ENCODE data around the gene CLCA2.

The CLCA2 gene, protein sequence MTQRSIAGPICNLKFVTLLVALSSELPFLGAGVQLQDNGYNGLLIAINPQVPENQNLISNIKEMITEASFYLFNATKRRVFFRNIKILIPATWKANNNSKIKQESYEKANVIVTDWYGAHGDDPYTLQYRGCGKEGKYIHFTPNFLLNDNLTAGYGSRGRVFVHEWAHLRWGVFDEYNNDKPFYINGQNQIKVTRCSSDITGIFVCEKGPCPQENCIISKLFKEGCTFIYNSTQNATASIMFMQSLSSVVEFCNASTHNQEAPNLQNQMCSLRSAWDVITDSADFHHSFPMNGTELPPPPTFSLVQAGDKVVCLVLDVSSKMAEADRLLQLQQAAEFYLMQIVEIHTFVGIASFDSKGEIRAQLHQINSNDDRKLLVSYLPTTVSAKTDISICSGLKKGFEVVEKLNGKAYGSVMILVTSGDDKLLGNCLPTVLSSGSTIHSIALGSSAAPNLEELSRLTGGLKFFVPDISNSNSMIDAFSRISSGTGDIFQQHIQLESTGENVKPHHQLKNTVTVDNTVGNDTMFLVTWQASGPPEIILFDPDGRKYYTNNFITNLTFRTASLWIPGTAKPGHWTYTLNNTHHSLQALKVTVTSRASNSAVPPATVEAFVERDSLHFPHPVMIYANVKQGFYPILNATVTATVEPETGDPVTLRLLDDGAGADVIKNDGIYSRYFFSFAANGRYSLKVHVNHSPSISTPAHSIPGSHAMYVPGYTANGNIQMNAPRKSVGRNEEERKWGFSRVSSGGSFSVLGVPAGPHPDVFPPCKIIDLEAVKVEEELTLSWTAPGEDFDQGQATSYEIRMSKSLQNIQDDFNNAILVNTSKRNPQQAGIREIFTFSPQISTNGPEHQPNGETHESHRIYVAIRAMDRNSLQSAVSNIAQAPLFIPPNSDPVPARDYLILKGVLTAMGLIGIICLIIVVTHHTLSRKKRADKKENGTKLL

DNA sequence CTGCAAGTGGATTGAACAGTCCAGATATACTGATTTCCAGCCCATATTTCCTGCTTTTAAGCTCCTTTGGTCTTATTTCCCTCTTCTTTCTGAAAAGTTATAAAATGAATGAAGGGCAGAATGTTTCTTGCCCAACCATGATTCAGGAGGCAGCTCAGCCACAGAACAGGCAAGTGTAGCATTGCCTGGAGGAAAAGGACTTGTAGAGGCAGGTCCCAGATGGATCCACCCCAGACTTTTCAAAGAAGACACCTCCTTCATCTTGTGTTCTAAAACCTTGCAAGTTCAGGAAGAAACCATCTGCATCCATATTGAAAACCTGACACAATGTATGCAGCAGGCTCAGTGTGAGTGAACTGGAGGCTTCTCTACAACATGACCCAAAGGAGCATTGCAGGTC is at the start of gene CLCA2:
Gene CLCA2 (plus strand): TSS at position 299 of the 400 bp plus-strand sequence. CDS start 77 bp downstream, at position 376.
- no peak for DNase-seq

DNA sequence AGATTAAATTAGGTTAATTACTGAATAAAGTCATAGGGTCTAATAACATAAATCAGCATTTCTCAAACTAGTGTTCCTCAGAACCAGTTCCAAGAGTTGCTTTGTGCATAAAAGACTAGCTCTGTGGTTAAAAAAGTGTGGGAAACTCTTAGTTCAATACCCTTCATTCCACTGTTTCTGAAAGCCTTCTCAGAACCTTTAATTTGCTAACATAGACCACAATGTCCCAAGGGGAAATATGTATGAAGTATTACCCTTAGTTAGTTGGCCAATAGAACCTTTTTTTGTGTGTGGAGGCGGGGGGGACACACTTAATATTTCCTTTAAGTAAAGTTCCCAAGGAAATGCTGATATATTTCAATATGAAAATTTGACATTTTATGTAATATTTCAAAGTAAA is 48.3 kb upstream of the CLCA2 start:
- DNase-seq, result no peak

DNA sequence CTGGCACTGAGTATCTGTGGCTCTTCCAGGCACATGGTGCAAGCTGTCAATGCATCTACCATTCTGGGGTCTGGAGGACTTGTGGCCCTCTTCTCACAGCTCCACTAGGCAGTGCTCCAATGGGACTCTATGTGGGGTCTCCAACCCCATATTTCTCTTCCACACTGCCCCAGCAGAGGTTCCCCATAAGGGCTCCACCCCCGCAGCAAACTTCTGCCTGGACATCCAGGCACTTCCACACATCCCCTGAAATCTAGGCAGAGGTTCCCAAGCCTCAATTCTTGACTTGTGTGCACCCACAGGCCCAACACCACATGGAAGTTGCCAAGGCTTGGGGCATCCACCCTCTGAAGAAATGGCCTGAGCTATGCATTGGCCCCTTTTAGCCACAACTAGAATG is 46.6 kb upstream of the CLCA2 start:
- no peak for DNase-seq

DNA sequence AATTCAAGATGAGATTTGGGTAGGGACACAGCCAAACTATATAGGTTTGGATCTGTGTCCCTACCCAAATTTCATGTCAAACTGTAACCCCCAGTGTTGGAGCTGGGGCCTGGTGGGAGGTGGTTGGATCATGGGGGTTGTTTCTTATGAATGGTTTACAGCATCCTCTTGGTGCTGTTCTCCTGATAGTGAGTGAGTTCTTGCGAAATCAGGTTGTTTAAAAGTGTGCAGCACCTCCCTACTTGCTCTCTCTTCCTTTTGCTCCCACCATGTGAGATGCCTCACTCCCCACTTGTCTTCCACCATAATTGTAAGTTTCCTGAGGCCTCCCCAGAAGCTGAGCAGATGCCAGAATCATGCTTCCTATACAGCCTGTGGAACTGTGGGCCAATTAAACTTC is 45.2 kb upstream of the CLCA2 start:
- no peak for DNase-seq

DNA sequence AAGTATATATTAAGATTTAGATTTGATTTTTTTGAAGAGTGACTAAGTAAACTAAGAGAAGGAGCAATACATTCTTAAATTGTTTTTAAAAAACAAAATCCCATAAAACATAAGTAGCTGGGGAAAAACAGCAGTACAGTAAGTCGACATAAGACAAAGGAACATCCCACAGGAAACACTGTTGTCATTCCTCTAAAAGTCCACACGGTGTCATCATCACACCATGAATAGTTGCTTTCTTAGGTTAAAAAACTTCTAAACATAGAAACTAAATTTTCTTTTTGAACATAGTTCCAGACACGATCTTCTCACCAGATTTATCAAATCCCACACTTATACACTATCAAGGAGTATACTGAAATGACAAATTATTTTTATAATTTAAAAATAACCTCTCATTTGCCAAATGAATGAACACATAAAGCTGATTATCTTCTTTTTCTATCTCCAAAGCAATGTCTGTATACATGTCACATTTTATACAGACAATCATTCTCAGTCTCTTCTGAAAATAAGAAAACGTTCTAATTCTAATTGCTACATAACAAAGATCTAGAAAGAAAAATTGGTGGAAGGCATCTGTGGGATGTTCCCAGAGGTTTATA is 43.6 kb upstream of the CLCA2 start:
- no peak for DNase-seq

DNA sequence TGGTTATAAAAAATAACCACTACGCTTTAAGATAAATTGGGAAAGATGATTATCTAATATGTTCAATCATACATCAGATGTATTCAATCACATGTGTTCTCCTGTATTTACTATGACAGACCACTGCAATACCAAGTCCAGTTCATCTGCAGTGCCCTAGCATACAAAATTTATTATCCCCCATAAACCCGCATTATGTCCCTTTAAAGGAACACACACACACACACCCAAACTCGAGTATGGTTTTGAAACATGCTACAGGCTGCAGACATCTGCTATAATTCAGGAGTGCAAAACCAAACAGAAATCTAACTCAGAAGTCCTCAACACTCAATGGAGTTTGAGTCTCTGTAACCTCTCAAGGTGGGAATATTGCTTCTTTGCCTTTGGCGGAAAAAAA is 42.7 kb upstream of the CLCA2 start:
- DNase-seq, result no peak

DNA sequence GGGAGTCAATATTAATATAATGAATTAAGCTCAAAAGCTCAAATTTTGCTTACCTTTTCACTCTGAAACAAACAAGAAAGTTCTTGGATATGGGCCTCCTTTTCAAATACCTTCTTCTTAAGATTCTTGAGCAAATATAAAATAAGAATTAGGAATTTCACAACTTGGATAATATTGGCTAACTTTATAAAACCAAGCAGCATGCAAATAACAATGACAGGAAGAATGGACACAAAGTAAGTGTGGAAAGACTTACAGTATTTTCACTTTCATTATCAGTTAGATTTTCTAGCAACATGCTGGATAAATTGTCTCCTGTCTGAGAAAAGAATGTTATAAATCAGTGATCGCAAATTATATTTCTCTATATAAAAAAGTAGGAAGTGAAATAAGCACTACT is 41.1 kb upstream of the CLCA2 start:
- DNase-seq, result no peak

DNA sequence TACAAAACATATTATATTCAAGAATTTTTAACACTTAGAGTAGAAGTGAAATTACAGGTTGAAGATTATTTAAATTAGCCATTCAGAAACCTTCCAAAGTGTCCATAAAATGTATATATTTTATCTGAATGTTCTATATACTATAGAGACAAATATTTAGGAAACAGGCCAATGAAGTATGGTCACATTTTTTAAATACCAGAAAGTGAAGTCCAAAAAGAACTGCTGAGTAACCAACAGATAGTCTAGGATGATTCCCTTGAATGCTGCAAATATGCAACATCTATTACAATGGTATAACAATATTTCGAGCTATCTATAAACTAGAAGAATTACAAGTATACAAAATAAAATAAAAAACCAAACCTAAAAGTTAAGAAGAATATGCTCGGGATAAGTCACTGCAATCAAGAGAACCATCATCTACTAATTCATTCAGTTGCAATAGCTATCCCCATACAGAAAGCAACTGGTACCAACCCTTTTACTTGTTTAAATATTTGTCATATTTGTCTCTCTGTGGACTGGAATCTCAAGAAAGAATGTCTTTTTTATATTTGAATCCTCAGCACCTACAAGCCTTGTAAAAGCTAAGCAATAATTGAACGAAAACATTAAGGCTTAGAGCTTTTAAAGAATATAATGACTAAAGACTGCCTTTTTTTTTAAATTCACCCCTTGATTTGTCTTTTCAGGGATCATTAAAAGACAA is 35.9 kb upstream of the CLCA2 start:
- DNase-seq, result no peak

DNA sequence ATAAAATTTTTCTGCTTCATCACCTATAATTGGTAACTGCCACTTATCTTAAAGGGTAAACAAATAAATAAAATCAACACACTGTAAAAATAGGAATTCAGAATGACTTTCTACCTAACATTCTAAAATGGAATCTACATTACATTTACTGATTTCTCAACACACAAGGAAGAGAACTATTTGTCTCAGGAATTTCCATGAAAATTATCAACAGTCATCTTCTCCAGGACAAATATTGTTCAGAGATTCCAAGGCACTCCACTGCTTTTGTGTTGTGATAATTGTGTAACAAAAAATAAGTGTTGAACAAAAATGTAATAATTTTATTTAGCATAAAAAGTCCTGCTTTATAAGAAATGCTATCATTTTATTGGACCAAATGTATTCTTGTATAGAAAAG is 35.2 kb upstream of the CLCA2 start:
- DNase-seq, result no peak

DNA sequence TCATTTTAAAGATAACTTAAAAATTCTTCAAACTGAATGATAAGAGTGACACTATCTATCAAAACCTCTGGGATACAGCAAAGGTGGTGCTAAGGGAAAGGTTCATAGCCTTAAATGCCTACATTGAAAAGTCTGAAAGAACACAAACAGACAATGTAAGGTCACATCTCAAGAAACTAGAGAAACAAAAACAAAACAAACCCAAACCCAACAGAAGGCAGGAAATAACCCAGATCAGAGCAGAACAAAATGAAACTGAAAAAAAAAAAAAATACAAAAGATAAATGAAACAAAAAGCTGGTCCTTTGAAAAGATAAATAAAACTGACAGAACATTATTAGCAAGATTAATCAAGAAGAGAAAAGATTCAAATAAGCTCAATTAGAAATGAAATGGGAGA is 34.7 kb upstream of the CLCA2 start:
- no peak for DNase-seq

DNA sequence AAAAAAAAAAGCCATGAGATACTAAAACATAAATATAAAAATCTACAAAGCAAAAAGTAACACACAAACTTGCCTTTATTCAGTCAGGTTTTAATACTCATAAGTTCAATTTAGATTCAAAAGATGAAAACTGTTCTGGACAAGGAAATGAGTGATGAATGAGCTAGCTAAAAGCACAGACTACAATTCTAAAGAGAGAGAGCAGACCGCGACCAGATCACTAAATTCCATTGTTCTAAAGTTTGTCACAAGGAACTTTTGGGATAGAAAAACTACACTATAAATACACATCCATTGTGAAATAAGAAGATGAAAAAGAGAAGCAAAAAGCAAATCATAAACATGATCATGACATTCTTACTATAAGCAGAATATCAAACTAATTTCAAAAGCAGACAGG is 29.6 kb upstream of the CLCA2 start:
- DNase-seq, result no peak

DNA sequence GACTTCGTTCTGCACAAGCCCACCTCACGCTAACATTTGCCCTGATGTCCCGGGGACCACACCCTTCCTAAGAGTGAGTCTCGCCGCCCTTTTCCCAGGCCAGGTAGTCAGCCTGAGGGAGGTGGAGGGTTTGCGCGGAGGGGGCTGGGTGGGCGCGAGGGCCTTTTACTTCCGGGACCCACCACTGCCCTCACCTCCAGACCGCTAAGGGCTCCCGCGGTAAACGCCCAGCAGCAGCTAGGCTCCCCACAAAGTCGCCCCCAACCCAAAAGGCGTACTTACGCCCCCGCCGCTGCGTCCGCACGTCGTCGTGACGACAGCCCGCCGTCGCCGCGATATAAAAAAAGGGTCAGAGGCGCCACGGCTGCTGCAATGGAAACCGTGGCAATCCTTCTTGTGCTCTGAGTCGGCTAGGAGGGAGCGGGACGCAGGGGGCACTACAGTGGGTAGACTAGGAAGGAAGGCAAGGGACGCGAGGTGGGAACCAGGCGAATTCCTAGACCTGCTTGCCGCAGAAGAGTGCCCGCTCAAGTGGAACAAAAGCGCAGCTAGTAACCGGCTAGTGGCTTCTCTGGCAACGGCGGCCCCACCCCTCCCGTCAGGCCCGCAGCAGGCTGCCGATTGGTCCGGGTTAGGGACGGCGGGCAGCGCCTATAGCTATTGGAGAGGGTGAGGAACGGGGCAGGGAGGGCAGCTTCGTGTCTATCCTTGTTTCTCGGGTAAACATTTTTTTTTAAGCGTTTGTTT is 28.0 kb upstream of the CLCA2 start, which contains the start of gene ODF2L:
Gene ODF2L (minus strand): TSS at position 573 of the 747 bp plus-strand sequence. CDS start 9,296 bp downstream, outside the sequence.
- DNase-seq, result peak; percentile 83 to 85

DNA sequence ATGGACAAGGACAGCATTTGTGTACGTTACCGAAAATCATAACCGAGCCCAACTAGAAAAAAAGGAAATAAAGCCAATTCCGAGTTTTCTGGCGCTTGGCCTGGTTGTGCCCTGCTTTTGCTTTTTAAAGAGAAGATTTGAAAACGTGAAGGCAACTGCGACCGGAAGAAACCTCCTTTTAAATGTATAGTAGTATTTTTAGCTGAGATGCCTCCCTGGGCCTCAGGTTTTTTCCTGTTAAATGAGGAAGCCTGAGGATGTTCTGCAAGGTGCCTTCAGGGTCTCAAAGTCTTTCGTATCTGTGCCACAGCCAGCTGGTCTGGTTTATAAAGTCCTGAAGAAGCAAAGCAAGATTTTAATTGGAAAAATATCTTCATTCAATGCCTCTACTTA is 27.5 kb upstream of the CLCA2 start:
- no peak for DNase-seq

DNA sequence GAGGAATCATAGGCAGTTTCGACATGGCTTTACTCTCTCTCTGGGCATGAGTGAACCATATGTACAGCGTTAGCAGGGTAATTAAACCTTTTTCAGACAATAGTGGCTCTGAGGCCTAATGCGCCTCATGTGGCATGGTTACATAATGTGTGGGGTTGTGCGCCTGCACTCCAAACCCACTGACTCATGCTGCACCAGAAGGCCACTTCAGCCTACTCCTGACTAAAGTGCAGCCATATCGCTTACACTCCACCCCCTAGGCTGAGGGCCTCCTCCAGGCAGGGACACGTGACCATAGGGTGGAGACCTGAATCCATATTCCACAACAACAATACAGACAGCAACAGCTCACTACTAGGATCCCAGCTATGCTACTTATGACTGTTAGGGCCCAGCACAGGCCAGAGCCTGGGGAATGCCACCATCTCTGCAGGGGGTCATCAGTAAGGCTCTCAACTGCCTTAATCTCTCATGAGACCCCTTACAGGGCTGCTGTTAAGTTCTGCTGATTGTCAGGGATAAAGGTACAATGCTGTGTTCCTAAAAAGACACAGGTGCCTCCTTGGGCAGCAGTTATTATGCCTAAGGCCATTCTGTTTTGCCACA is 14.5 kb upstream of the CLCA2 start:
- no peak for DNase-seq

DNA sequence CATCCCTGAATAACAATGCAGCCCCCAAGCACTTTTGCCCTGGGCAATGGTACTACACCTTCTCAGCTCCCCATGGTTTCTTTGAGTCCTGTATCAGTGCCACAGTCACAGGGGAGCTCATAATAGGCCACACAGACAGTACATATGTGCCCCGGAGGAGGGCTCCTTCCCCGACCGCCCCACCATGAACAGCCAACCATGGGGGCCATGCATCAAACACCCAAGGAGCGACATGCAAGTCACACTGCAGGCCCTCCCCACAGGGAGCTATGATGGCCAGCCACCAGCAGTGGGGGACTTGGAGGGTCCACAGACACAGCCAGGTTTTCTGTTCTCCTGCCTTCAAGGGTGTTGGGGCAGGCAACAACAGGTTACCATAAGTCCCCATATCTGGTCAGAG is 13.1 kb upstream of the CLCA2 start:
- DNase-seq, result no peak

DNA sequence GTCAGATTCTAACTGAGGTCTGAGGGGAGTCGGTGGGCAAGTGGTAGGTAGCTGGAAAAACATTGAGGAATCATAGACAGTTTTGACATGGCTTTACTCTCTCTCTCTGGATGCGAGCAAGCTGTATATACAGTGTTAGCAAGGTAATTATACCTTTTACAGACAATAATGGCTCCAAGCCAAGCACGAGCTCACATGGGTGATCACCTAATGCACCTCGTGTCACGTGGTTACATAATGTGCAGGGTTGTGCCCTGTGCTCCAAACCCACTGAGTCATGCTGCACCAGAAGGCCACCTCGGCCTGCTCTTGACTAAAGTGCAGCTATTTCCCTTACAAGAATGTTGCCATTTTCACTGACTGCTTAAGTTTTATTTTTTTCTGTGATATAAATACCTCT is 7.6 kb upstream of the CLCA2 start:
- no peak for DNase-seq

DNA sequence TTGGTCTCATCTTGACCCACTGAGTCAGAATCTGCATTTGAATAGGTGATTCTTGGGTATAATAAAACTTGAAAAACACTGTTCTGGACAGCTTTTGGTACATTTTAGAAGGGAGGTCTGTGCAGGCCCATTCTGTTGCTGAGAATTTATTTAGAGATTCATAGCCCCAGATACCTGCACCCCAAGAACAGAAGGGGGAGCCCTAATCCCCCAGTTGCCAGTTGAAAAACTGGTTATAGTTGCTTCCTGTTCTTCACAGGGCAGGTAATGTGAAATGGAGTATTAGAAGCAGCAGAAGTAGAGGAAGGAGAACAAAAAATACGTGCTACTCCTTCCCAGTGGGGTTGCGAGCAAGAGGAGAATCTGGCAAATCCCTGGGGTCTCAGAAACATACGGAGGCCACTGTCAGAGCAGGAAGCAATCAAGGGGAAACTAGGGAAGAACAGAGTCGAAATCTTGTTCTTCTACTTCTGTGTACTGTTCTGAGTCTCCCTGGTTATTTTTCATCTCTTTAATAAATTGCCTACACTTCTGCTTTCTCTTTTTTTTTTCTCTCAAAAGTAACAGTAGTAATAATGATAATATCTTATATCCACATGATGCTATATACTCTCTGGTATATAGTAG is 4.6 kb upstream of the CLCA2 start:
- DNase-seq, result peak in 1 of 2 experiments; percentile 15

DNA sequence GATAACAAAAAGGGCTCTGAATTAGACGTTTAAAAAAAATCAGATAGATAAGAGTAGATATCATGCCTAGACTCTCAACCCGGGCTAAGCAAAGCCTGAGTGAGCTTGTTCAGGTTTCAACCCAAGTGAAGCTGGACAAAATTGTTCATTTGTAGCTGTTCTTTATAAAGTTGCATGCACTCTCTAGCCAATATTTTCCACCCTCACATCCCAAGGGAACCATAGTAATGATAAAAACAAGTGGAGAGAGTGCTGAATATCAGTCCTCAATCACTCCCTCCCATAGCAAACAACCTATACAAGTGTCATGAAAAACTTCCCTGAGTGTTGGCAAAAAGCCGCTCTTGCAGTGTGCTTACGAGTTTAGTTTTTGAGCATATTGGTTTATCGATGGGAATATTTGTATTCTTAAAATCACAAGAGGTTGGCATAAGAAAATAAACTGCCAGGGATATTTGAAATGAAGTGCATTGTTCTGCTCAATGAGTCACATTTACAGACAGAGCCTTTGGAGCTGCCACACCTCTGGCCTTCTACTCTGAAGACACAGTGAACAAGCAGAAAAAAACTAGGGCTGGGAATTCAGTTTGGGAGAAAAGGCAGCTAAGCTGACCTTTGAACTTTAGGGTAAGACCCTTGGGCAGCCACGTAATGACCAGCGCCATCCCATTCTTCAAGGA is 2.2 kb upstream of the CLCA2 start:
- DNase-seq, result no peak

DNA sequence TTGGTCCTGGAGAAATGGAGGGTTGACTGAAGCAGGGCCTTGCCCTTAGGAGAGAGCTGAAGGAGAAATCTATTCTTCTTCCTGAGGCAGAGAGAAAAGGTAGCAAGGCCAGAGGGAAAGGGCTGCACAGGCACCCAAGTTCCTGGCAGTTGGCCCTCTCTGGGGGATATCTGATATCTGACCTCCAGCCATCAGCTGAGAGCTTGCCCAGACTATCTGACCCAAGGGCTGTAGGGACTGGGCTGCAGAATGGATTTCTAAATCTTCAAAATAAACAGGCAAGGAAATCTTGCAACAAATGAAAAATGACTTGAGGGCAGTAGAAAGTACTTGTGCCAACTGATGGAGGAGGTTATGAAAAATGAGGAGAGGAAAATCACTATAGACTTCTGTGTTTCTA is 498 bp upstream of the CLCA2 start:
- no peak for DNase-seq

DNA sequence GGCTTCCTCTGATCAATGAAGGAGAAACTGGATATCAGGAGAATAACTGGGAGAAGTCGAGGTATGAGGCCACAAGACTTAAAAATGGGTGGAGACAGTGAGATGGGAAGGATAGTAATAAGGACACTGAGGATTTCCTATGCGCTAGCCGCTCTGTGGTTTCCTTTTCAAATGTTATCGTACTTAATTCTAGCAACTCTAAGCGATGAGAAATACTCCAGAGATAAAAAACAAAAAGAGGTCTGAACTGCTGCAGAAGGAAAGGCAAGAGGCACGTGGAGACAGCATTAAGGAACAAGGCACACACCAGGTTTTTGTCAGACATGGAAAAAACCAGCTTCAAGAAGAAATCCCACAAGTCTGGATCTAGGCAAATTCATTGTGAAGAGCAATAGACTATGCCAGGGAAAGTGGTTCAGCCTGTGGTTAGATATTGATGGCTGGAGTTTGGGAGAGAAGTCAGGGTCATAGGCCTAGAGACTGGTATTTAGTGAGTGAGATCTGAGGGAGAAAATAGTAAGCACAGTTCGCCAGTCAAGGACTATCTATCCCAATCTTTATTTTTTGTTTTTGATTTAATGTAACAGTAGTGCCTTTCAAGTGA is 5.3 kb downstream of the CLCA2 start:
- no peak for DNase-seq
